Bronchial epithelial cell (primary cell): Measurements from ENCODE around the gene TMEM59. TPM values are rescaled to one million over a fixed set of nuclear protein-coding genes. Genes with fewer than 3 reads are reported as not detected.

ENCODE experiments used
- DNase-seq: peaks from one replicate; pipeline ENCODE4 v3.0.0-alpha.2; 2010; ENCODE audit warnings: low read depth
- FAIRE-seq: peaks from 2 replicates; lab custom pipeline; 2011; peaks lifted over from hg19 to GRCh38; lab: Jason Lieb, UNC
- H3K27me3 ChIP-seq: 2 replicates; pipeline ENCODE4 v1.5.1; 2011; ENCODE audit warnings: low read length; ENCODE audit not compliant: control insufficient read depth, insufficient read depth
- H3K36me3 ChIP-seq: 2 replicates; pipeline ENCODE4 v1.5.1; 2011; ENCODE audit warnings: low read length; ENCODE audit not compliant: control insufficient read depth, insufficient read depth
- H3K4me3 ChIP-seq: 2 replicates; pipeline ENCODE4 v1.5.1; 2011; ENCODE audit warnings: mild to moderate bottlenecking, low read depth, low read length, control low read depth
- CTCF ChIP-seq: IDR thresholded peaks from 2 replicates; pipeline ENCODE4 v1.5.1; 2011; ENCODE audit warnings: mild to moderate bottlenecking, moderate library complexity, low read length, control low read depth, inconsistent platforms; ENCODE audit not compliant: insufficient read depth, severe bottlenecking
- total RNA-seq: library from RNA; depleted of rRNA; stranded (reverse); fragments of >200 nt; gene quantifications from 2 replicates; pipeline ENCODE4 v1.2.1, GENCODE V29; 2014

The TMEM59 gene
- total RNA-seq, 1 donor from 2014 or later: 191 TPM

- Histone ChIP-seq H3K27me3 (peaks cover 11% of the 10 kb centered on the region), H3K4me3 (no peak overlapping the region), H3K36me3 (no peaks in the 10 kb centered on the region)
- DNase-seq: no peak
- no peak for TF ChIP-seq CTCF
- FAIRE-seq: no peak
Observed at GRCh38 chr1:54012008-54012325, 41.0 kb downstream of the TMEM59 start.

GRCh38 chr1:54011316-54012007 lies 41.5 kb downstream of the TMEM59 start:
- peaks cover 11% of the 10 kb centered on the region for H3K27me3 ChIP-seq
- DNase-seq (no peak), FAIRE-seq (no peak)
- TF ChIP-seq CTCF: no peak
- no peaks in the 10 kb centered on the region for H3K36me3 ChIP-seq
- no peak overlapping the region for H3K4me3 ChIP-seq

- TF ChIP-seq CTCF: no peak
- Histone ChIP-seq H3K36me3 (no peaks in the 10 kb centered on the region), H3K4me3 (no peak overlapping the region), H3K27me3 (peaks cover 11% of the 10 kb centered on the region)
- no peak for DNase-seq
- no peak for FAIRE-seq
Observed at GRCh38 chr1:54010415-54011117, 42.4 kb downstream of the TMEM59 start.

GRCh38 chr1:54009406-54009805 lies 43.6 kb downstream of the TMEM59 start:
- no peak for FAIRE-seq
- Histone ChIP-seq H3K4me3 (no peak overlapping the region), H3K36me3 (no peaks in the 10 kb centered on the region), H3K27me3 (peaks cover 11% of the 10 kb centered on the region)
- TF ChIP-seq CTCF: no peak
- no peak for DNase-seq

GRCh38 chr1:54008876-54009275 lies 44.1 kb downstream of the TMEM59 start:
- peaks cover 11% of the 10 kb centered on the region for H3K27me3 ChIP-seq
- FAIRE-seq (no peak), DNase-seq (no peak)
- H3K4me3 ChIP-seq: no peak overlapping the region
- no peak for TF ChIP-seq CTCF
- H3K36me3 ChIP-seq: no peaks in the 10 kb centered on the region
